H9 (cell line): Measurements from ENCODE around the gene LRRC14B. TPM values are rescaled to one million over a fixed set of nuclear protein-coding genes. Genes with fewer than 3 reads are reported as not detected.

Experiments used
- DNase-seq: peaks from one replicate; pipeline ENCODE4 v3.0.0-alpha.2; 2017
- H2AFZ ChIP-seq: one replicate; pipeline ENCODE4 v1.6.1; 2013; ENCODE audit warnings: mild to moderate bottlenecking, low read length, control low read depth, moderate library complexity
- H2AK5ac ChIP-seq: 2 replicates; pipeline ENCODE4 v1.6.1; 2013; ENCODE audit warnings: low read length, control low read depth, mixed read lengths; ENCODE audit not compliant: insufficient read length
- H2BK120ac ChIP-seq: one replicate; pipeline ENCODE4 v1.6.1; 2013; ENCODE audit warnings: low read depth, mild to moderate bottlenecking, low read length, control low read depth, inconsistent platforms; ENCODE audit not compliant: poor library complexity, severe bottlenecking
- H2BK12ac ChIP-seq: 2 replicates; pipeline ENCODE4 v1.6.1; 2013; ENCODE audit warnings: low read length, control low read depth, mixed read lengths, low read depth; ENCODE audit not compliant: insufficient read length
- H2BK15ac ChIP-seq: 2 replicates; pipeline ENCODE4 v1.6.1; 2013; ENCODE audit warnings: low read depth, low read length, control low read depth
- H2BK20ac ChIP-seq: one replicate; pipeline ENCODE4 v1.6.1; 2013; ENCODE audit warnings: low read depth, mild to moderate bottlenecking, low read length, control low read depth, inconsistent platforms; ENCODE audit not compliant: poor library complexity, severe bottlenecking
- H2BK5ac ChIP-seq: 2 replicates; pipeline ENCODE4 v1.6.1; 2013; ENCODE audit warnings: low read length, control low read depth, mixed read lengths; ENCODE audit not compliant: insufficient read length
- H3K14ac ChIP-seq: 2 replicates; pipeline ENCODE4 v1.6.1; 2013; ENCODE audit warnings: low read length, control low read depth; ENCODE audit not compliant: insufficient read depth
- H3K18ac ChIP-seq: 2 replicates; pipeline ENCODE4 v1.6.1; 2013; ENCODE audit warnings: low read depth, mild to moderate bottlenecking, mixed read lengths, low read length, control low read depth; ENCODE audit not compliant: insufficient read length
- H3K23ac ChIP-seq: 2 replicates; pipeline ENCODE4 v1.6.1; 2013; ENCODE audit warnings: low read length, control low read depth, mixed read lengths, low read depth; ENCODE audit not compliant: insufficient read length
- H3K23me2 ChIP-seq: 2 replicates; pipeline ENCODE4 v1.6.1; 2013; ENCODE audit warnings: low read depth, mild to moderate bottlenecking, mixed read lengths, low read length, control low read depth; ENCODE audit not compliant: insufficient read length, poor library complexity, severe bottlenecking
- H3K27ac ChIP-seq: 2 replicates; pipeline ENCODE4 v1.5.1; 2013; ENCODE audit warnings: low read length, control low read depth, mixed read lengths, low read depth; ENCODE audit not compliant: insufficient read length
- H3K27me3 ChIP-seq: 2 replicates; pipeline ENCODE4 v1.6.1; 2013; ENCODE audit warnings: low read length, control low read depth, inconsistent platforms; ENCODE audit not compliant: insufficient read depth
- H3K4ac ChIP-seq: 2 replicates; pipeline ENCODE4 v1.6.1; 2013; ENCODE audit warnings: low read depth, mild to moderate bottlenecking, control low read depth, inconsistent platforms, low read length, moderate library complexity
- H3K4me1 ChIP-seq: 2 replicates; pipeline ENCODE4 v1.6.1; 2013; ENCODE audit warnings: low read length, control low read depth, inconsistent platforms; ENCODE audit not compliant: insufficient read depth
- H3K4me2 ChIP-seq: 2 replicates; pipeline ENCODE4 v1.6.1; 2013; ENCODE audit warnings: low read length, control low read depth, mixed read lengths; ENCODE audit not compliant: insufficient read length, insufficient read depth
- H3K56ac ChIP-seq: 2 replicates; pipeline ENCODE4 v1.6.1; 2013; ENCODE audit warnings: low read depth, mild to moderate bottlenecking, mixed read lengths, low read length, control low read depth; ENCODE audit not compliant: insufficient read length
- H3K79me1 ChIP-seq: 2 replicates; pipeline ENCODE4 v1.6.1; 2013; ENCODE audit warnings: low read depth, mild to moderate bottlenecking, moderate library complexity, low read length, control low read depth, inconsistent platforms; ENCODE audit not compliant: insufficient read depth, poor library complexity, severe bottlenecking
- H3K79me2 ChIP-seq: 2 replicates; pipeline ENCODE4 v1.6.1; 2013; ENCODE audit warnings: low read length, control low read depth, inconsistent platforms; ENCODE audit not compliant: insufficient read depth
- H3K9ac ChIP-seq: 2 replicates; pipeline ENCODE4 v1.6.1; 2013; ENCODE audit warnings: low read length, control low read depth, mixed read lengths; ENCODE audit not compliant: insufficient read length; ENCODE audit errors: extremely low read depth
- H3K9me3 ChIP-seq: one replicate; pipeline ENCODE4 v1.6.1; 2013; ENCODE audit warnings: low read depth, low read length, inconsistent platforms; ENCODE audit not compliant: control insufficient read depth
- H3T11ph ChIP-seq: one replicate; pipeline ENCODE4 v1.6.1; 2013; ENCODE audit warnings: mild to moderate bottlenecking, low read length, control low read depth, inconsistent platforms
- H4K20me1 ChIP-seq: one replicate; pipeline ENCODE4 v1.6.1; 2013; ENCODE audit not compliant: control insufficient read depth, insufficient read length, insufficient read depth
- H4K5ac ChIP-seq: 2 replicates; pipeline ENCODE4 v1.6.1; 2013; ENCODE audit warnings: low read depth, mild to moderate bottlenecking, mixed read lengths, low read length, control low read depth; ENCODE audit not compliant: insufficient read length
- H4K8ac ChIP-seq: replicated peaks from 2 replicates; pipeline ENCODE4 v1.6.1; 2013; ENCODE audit warnings: low read length, control low read depth, mixed read lengths, low read depth; ENCODE audit not compliant: insufficient read length
- H4K91ac ChIP-seq: 2 replicates; pipeline ENCODE4 v1.6.1; 2013; ENCODE audit warnings: low read depth, mild to moderate bottlenecking, moderate library complexity, mixed read lengths, low read length, control low read depth; ENCODE audit not compliant: insufficient read length
- H3K27ac Mint-ChIP-seq, 3 experiments: 2 replicates in 2 of 3; 3 replicates in 1 of 3; pipeline ENCODE4 v1.8.0; 2020 to 2021; ENCODE audit warnings: mixed read lengths in 3 of 3, mild to moderate bottlenecking in 1 of 3, moderate library complexity in 1 of 3
- H3K27me3 Mint-ChIP-seq: 2 replicates; pipeline ENCODE4 v1.8.0; 2021; ENCODE audit warnings: low read depth, mild to moderate bottlenecking, moderate library complexity, mixed read lengths
- H3K36me3 Mint-ChIP-seq, 3 experiments: 2 replicates in 2 of 3; 3 replicates in 1 of 3; pipeline ENCODE4 v1.8.0; 2020 to 2021; ENCODE audit warnings: low read depth in 3 of 3, mixed read lengths in 3 of 3; ENCODE audit not compliant: insufficient read depth in 1 of 3
- H3K4me1 Mint-ChIP-seq, 2 experiments: 2 replicates each; pipeline ENCODE4 v1.8.0; 2020; ENCODE audit warnings: mixed read lengths in 2 of 2
- H3K4me3 Mint-ChIP-seq, 2 experiments: 2 replicates in 1 of 2; 3 replicates in 1 of 2; pipeline ENCODE4 v1.8.0; 2020 to 2021; ENCODE audit warnings: mild to moderate bottlenecking in 2 of 2, mixed read lengths in 2 of 2, moderate library complexity in 1 of 2
- H3K9me3 Mint-ChIP-seq, 2 experiments: 2 replicates in 1 of 2; 3 replicates in 1 of 2; pipeline ENCODE4 v1.8.0; 2020; ENCODE audit warnings: mild to moderate bottlenecking in 2 of 2, mixed read lengths in 2 of 2, moderate library complexity in 1 of 2
- WGBS: extraction: QIAGEN DNeasy Blood & Tissue Kit; methylation state at CpG from one replicate; pipeline ENCODE4 v1.1.7; 2013; ENCODE audit warnings: missing lambda C conversion rate, low lambda C conversion rate, mixed read lengths; ENCODE audit not compliant: insufficient read length; ENCODE audit errors: extremely low coverage; 5-methylcytosine and 5-hydroxymethylcytosine counted together
- total RNA-seq: library from RNA; stranded (reverse); gene quantifications from 2 replicates; pipeline ENCODE4 v1.2.1, GENCODE V29; 2021
- TF ChIP-seq, protein P1 (sequence below): fragments of 200-600 bp; sonication (generic); conservative IDR thresholded peaks from 3 replicates; pipeline ENCODE4 v1.8.0; 2021; ENCODE audit warnings: antibody characterized with exemption, mild to moderate bottlenecking

The LRRC14B gene
- total RNA-seq, 1 experiment from 2014 or later: not detected

DNA sequence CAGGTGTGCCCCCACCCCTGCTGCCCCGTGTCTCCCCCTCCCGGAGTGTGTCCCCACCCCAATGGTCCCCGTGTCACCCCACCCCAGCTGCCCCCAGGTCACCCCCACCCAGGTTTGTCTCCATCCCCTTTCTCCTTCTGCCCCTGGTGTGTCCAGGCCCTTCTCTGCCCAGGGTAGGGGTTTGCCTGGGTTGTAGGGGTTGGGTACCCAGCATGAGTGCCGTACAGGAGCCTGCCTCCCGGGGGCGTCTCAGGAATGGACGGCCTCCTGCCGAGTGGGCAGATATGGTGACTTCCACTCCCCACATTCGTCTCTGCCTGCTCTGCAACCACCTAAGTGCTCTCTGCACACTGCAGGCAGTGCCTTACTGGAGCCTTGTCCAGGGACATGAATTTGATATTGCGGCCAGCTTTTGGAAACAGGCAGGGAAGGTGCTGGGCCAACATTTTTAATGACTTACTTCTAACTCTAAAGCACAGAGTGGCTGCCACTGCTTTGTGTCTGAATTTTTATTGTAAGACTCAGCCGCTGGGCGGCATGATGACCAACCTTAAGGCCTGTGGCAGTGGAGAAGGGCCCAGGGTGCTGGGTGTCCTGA lies 6.7 kb downstream of the LRRC14B start:
- no peak overlapping the region for H3K14ac ChIP-seq
- H4K20me1 ChIP-seq: no peaks in the 10 kb centered on the region
- H3K27me3 ChIP-seq: no peaks in the 10 kb centered on the region
- no peak overlapping the region for H2BK5ac ChIP-seq
- H3K27ac ChIP-seq: no peak overlapping the region
- no peak overlapping the region for H2BK20ac ChIP-seq
- no peak overlapping the region for H2BK12ac ChIP-seq
- peaks cover 3% of the 10 kb centered on the region for H3K27me3 Mint-ChIP-seq
- H4K91ac ChIP-seq: no peak overlapping the region
- no peak overlapping the region for H2AK5ac ChIP-seq
- no peak overlapping the region for H2BK120ac ChIP-seq
- H3K4me1 Mint-ChIP-seq: peaks cover 11 to 21% of the 10 kb centered on the region in 2 experiments
- H3K4ac ChIP-seq: no peak overlapping the region
- H2AFZ ChIP-seq: no peak overlapping the region
- H3K4me3 Mint-ChIP-seq: no peak overlapping the region
- H3K23me2 ChIP-seq: no peaks in the 10 kb centered on the region
- H3K27ac Mint-ChIP-seq: 0 out of 7 replicates have a peak overlapping the region, but pooled peaks of 1 of the 3 experiments have one; percentile 26
- H3K79me2 ChIP-seq: no peaks in the 10 kb centered on the region
- H2BK15ac ChIP-seq: no peak overlapping the region
- H3K18ac ChIP-seq: no peak overlapping the region
- no peak overlapping the region for H3K9ac ChIP-seq
- H4K5ac ChIP-seq: no peak overlapping the region
- H3K23ac ChIP-seq: no peak overlapping the region
- H3K4me2 ChIP-seq: no peak overlapping the region
- H3K79me1 ChIP-seq: no peaks in the 10 kb centered on the region
- H3K4me1 ChIP-seq: no peaks in the 10 kb centered on the region
- H3K9me3 ChIP-seq: no peaks in the 10 kb centered on the region
- no peaks in the 10 kb centered on the region for H3K9me3 Mint-ChIP-seq
- no peak overlapping the region for H3T11ph ChIP-seq
- no peak overlapping the region for H4K8ac ChIP-seq
- no peak overlapping the region for H3K56ac ChIP-seq
- no CpG with 5 or more reads among the region's 12 CpGs for WGBS
- peaks cover 0 to 4% (median 0%) of the 10 kb centered on the region in 3 experiments; a peak in 2 of 7 replicates for H3K36me3 Mint-ChIP-seq
- TF ChIP-seq, protein P1, sequence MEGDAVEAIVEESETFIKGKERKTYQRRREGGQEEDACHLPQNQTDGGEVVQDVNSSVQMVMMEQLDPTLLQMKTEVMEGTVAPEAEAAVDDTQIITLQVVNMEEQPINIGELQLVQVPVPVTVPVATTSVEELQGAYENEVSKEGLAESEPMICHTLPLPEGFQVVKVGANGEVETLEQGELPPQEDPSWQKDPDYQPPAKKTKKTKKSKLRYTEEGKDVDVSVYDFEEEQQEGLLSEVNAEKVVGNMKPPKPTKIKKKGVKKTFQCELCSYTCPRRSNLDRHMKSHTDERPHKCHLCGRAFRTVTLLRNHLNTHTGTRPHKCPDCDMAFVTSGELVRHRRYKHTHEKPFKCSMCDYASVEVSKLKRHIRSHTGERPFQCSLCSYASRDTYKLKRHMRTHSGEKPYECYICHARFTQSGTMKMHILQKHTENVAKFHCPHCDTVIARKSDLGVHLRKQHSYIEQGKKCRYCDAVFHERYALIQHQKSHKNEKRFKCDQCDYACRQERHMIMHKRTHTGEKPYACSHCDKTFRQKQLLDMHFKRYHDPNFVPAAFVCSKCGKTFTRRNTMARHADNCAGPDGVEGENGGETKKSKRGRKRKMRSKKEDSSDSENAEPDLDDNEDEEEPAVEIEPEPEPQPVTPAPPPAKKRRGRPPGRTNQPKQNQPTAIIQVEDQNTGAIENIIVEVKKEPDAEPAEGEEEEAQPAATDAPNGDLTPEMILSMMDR: no peak
- DNase-seq: no peak
